Common myeloid progenitor, CD34-positive (primary cell): ENCODE data around the gene HOXA9.

ENCODE experiments used
- CTCF ChIA-PET: fragments of 350-600 bp; sonication (Branson Sonifier 250); formaldehyde crosslinking; loops from one replicate; lab custom pipeline; 2021; ENCODE audit warnings: antibody characterized with exemption; lab: Charles Lee
- POLR2A ChIA-PET: fragments of 350-600 bp; sonication (Branson Sonifier 250); formaldehyde crosslinking; loops from one replicate; lab custom pipeline; 2021; ENCODE audit warnings: antibody characterized with exemption; lab: Charles Lee
- DNase-seq, 3 donors: peaks; one replicate each; pipeline versions ENCODE4 v3.0.0 to v3.0.0-alpha.2; 2013
- H3K27ac ChIP-seq, 2 experiments: 1 replicate in 1 of 2; 2 replicates in 1 of 2; pipeline ENCODE4 v1.7.0; 2013; ENCODE audit warnings: inconsistent platforms in 2 of 2, low read length in 2 of 2, mild to moderate bottlenecking in 2 of 2, low read depth in 1 of 2, moderate library complexity in 1 of 2; ENCODE audit not compliant: severe bottlenecking in 2 of 2, insufficient read depth in 1 of 2, poor library complexity in 1 of 2
- H3K27me3 ChIP-seq, 5 experiments: replicated peaks in 2 of 5; 1 replicate in 3 of 5; 2 replicates in 2 of 5; pipeline versions ENCODE4 v1.6.1 to v1.7.0; 2013; ENCODE audit warnings: low read length in 4 of 5, mild to moderate bottlenecking in 2 of 5, moderate library complexity in 2 of 5, inconsistent platforms in 1 of 5; ENCODE audit not compliant: insufficient read depth in 5 of 5, control insufficient read depth in 4 of 5
- H3K36me3 ChIP-seq, 4 experiments: 1 replicate in 2 of 4; 2 replicates in 2 of 4; pipeline versions ENCODE4 v1.6.1 to v1.7.0; 2013; ENCODE audit warnings: low read length in 3 of 4, control low read depth in 1 of 4, mild to moderate bottlenecking in 1 of 4; ENCODE audit not compliant: control insufficient read depth in 4 of 4, insufficient read depth in 4 of 4
- H3K4me1 ChIP-seq, 4 experiments: 1 replicate in 3 of 4; 2 replicates in 1 of 4; pipeline versions ENCODE4 v1.6.1 to v1.7.1; 2013; ENCODE audit warnings: low read length in 3 of 4, mild to moderate bottlenecking in 3 of 4, control low read depth in 1 of 4, inconsistent platforms in 1 of 4, moderate library complexity in 1 of 4; ENCODE audit not compliant: control insufficient read depth in 4 of 4, insufficient read depth in 4 of 4; ENCODE audit errors: control extremely low read depth in 1 of 4
- H3K4me3 ChIP-seq, 7 experiments: 1 replicate in 4 of 7; 2 replicates in 3 of 7; pipeline versions ENCODE4 v1.5.1 to v1.7.0; 2013; ENCODE audit warnings: mild to moderate bottlenecking in 7 of 7, low read length in 6 of 7, moderate library complexity in 6 of 7, inconsistent platforms in 2 of 7, low read depth in 2 of 7, control low read depth in 1 of 7; ENCODE audit not compliant: insufficient read depth in 4 of 7, control insufficient read depth in 1 of 7; ENCODE audit errors: extremely low read depth in 1 of 7
- H3K9me3 ChIP-seq, 5 experiments: 1 replicate in 4 of 5; 2 replicates in 1 of 5; pipeline versions ENCODE4 v1.6.1 to v1.7.1; 2013; ENCODE audit warnings: low read length in 4 of 5, mild to moderate bottlenecking in 2 of 5, inconsistent platforms in 1 of 5, low read depth in 1 of 5, moderate library complexity in 1 of 5; ENCODE audit not compliant: control insufficient read depth in 4 of 5, insufficient read depth in 2 of 5; ENCODE audit errors: control extremely low read depth in 1 of 5
- WGBS: methylation state at CpG from one replicate; pipeline ENCODE4 v1.1.5; 2013; ENCODE audit not compliant: insufficient coverage; 5-methylcytosine and 5-hydroxymethylcytosine counted together

The HOXA9 gene

DNA sequence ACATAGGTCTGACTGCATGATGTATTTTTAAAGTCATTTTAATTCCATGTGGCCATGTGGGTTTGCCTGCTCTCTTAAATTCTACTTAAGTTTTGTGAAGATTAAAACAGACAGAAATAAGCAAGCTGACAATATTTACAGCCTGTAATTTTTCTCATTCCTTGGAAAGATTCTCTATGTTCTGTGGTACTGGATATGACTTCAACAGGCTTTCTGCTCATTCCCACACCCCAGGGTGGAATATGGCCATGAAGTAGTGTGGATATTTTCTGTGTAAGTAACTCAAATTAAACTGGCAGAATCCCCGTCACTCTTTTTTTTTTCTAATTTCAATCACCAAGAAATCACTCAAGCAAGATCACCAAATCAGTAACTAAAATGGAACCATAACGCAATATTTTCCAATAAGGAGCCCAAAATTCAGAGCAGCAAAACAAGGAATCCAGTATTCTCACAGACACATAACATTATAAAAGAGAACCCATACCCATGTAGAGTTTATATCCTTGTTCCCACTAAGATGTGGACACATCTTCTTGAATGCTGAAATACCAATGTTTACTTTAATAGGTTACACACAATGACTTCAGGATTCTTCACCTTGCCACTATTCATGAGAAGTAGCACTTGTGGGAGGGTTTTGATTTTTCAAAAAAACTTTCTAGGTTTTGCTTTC lies 27.6 kb downstream of the HOXA9 start:
- POLR2A ChIA-PET, result no interaction called here
- CTCF ChIA-PET, result interaction anchor here (1.4 kb wide), 1 partner anchor 283 kb away, joined by 3 read pairs; no protein-coding TSS in a partner anchor
- Histone ChIP-seq H3K36me3 (peaks cover 2 to 76% (median 53%) of the 10 kb centered on the region in 4 experiments), H3K9me3 (no peaks in the 10 kb centered on the region), H3K4me3 (no peak overlapping the region), H3K27ac (peak overlapping the region; percentile 17 to 48), H3K4me1 (peaks cover 20 to 60% (median 48%) of the 10 kb centered on the region in 4 experiments), H3K27me3 (no peaks in the 10 kb centered on the region)
- 100% methylated on average over 1 of the region's 2 CpGs for WGBS
- no peak for DNase-seq

DNA sequence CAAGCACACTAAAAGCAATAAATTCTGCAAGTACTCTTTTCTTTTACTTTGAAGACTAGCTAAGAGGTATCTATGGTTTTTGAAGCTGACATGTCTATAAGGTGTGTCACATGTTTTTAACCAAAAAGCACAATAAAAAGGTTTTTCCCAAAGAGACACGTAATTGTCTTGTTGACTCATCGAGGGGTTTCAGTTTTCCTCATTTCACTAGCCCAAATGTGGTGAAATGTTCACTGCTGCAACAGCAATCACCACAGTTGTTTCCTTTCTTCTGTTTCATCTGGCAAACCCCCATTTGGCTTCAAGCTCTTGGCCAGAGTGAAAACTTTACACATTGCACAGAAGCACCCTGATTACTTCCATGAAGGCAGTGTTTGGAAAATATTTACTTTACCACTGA lies 30.9 kb downstream of the HOXA9 start:
- Histone ChIP-seq H3K36me3 (peaks cover 2 to 65% (median 35%) of the 10 kb centered on the region in 4 experiments), H3K9me3 (no peaks in the 10 kb centered on the region), H3K27ac (peak overlapping the region in 1 of 2 experiments; percentile 44), H3K4me3 (peak overlapping the region in 1 of 7 experiments; percentile 33), H3K4me1 (peaks cover 23 to 70% (median 47%) of the 10 kb centered on the region in 4 experiments), H3K27me3 (no peaks in the 10 kb centered on the region)
- DNase-seq, result peak in 2 of 3 donors; percentile 77 to 82
- CTCF ChIA-PET, result interaction anchor here (0.6 to 1.9 kb wide), 4 partner anchors 14 to 251 kb away, joined by 3 to 7 read pairs (median 4); no protein-coding TSS in a partner anchor
- POLR2A ChIA-PET, result interaction anchor here (0.6 to 1.2 kb wide), 3 partner anchors 9 to 25 kb away, joined by 3 to 4 read pairs (median 3); no protein-coding TSS in a partner anchor
- 8% methylated on average over 2 of the region's 2 CpGs for WGBS

DNA sequence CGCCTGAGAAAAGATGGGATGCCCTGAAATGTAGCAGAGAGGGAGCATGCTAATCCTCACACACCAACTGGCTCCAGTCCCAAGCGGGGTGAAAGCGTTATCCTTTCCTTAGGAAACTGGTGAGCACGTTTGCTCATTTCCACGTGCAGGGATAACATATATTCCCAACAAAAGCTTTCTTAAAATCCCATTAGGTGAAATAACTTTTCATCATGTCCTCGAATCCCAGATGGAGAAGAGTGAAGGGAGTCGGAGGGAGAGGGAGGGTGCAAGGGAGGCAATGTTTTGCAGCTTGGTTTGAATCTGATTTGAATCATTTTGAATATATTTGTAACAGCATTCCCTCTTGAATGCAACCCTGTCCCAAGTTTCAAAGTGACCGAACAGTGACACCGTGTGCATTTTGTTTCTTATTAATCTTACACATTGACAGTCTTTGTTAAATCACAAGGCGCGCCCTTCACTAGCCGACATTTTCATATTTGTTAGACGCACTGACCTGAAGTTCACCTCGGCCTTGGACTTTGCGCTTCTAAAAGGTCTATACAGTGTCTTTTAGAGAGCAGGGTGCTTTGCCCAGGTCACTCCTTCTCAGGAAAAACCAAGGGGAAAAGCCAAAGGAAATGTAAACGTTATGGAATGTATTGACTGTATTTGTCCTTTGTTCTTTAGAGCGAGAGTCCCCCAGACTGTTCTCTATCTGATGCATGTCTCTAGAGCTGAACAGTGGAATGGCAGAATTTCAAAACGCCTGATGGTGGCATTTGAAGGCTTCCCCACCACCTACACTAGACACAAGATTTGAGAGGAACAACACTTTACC lies 31.7 kb downstream of the HOXA9 start:
- peak overlapping the region in 1 of 2 experiments; percentile 44 for H3K27ac ChIP-seq
- POLR2A ChIA-PET, result interaction anchor here (0.6 to 1.2 kb wide), 2 partner anchors 11 to 26 kb away, joined by 3 to 4 read pairs; no protein-coding TSS in a partner anchor
- H3K9me3 ChIP-seq, result no peaks in the 10 kb centered on the region
- no peaks in the 10 kb centered on the region for H3K27me3 ChIP-seq
- 84% methylated on average over 11 of the region's 18 CpGs for WGBS
- peaks cover 23 to 67% (median 43%) of the 10 kb centered on the region in 4 experiments for H3K4me1 ChIP-seq
- CTCF ChIA-PET, result interaction anchor here (0.8 to 1.9 kb wide), 4 partner anchors 15 to 267 kb away, joined by 3 to 7 read pairs (median 4); no protein-coding TSS in a partner anchor
- no peak for DNase-seq
- H3K36me3 ChIP-seq, result peaks cover 4 to 66% (median 37%) of the 10 kb centered on the region in 4 experiments
- H3K4me3 ChIP-seq, result no peak overlapping the region

DNA sequence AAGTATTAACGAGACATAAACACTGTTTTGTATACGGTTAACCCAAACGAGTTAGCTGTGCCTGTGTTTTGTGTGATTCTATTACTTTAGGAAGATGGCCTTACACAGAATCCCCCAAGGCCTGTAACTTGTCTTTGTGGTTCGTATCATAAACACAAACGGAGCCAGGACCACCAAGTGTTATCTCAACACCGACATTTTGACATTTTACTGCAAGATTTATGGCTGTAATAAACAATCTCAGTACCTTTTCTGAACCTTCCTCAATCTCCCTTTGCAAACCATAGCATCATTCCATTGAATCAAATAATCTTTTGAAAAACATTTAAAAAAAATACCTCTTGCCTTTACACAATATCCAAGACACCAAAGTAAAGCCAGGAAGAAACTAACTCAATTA lies 32.4 kb downstream of the HOXA9 start:
- Histone ChIP-seq H3K36me3 (peaks cover 4 to 68% (median 38%) of the 10 kb centered on the region in 4 experiments), H3K4me1 (peaks cover 23 to 60% (median 37%) of the 10 kb centered on the region in 4 experiments), H3K27ac (no peak overlapping the region), H3K9me3 (no peaks in the 10 kb centered on the region), H3K27me3 (no peaks in the 10 kb centered on the region), H3K4me3 (no peak overlapping the region)
- ChIA-PET CTCF (interaction anchor here (0.8 to 2.8 kb wide), 3 partner anchors 18 to 280 kb away, joined by 3 to 16 read pairs (median 14); no protein-coding TSS in a partner anchor), POLR2A (no interaction called here)
- WGBS, result 59% methylated on average over 3 of the region's 6 CpGs
- DNase-seq, result no peak

DNA sequence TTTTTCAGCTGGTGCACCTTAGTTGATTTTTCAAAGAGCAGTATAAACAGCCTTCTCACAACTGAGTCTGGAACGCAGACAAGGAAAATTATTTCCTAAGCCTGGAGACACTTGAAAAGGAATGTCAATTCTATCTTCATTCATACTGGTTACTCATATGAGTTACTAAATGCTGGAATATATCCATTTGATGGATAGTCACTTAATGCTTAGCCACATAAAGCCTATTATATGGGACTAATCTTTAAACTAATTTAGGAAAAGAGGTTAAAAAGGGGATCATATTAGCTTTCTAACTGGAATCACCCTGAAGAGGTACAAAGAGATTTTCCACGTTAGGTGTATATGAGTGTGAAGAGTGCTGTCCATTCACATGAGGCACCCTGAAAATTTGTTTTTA lies 33.1 kb downstream of the HOXA9 start:
- POLR2A ChIA-PET, result interaction anchor here (1.1 kb wide), 1 partner anchor 16 kb away, joined by 6 read pairs; the partner anchor contains the start of gene HOXA6
- H3K4me3 ChIP-seq, result no peak overlapping the region
- no peaks in the 10 kb centered on the region for H3K9me3 ChIP-seq
- H3K36me3 ChIP-seq, result peaks cover 3 to 67% (median 40%) of the 10 kb centered on the region in 4 experiments
- no peak for DNase-seq
- 89% methylated on average over 1 of the region's 2 CpGs for WGBS
- peaks cover 20 to 53% (median 29%) of the 10 kb centered on the region in 4 experiments for H3K4me1 ChIP-seq
- H3K27me3 ChIP-seq, result no peaks in the 10 kb centered on the region
- CTCF ChIA-PET, result interaction anchor here (0.9 to 2.8 kb wide), 9 partner anchors 8 to 462 kb away, joined by 3 to 16 read pairs (median 3); no protein-coding TSS in a partner anchor
- no peak overlapping the region for H3K27ac ChIP-seq

DNA sequence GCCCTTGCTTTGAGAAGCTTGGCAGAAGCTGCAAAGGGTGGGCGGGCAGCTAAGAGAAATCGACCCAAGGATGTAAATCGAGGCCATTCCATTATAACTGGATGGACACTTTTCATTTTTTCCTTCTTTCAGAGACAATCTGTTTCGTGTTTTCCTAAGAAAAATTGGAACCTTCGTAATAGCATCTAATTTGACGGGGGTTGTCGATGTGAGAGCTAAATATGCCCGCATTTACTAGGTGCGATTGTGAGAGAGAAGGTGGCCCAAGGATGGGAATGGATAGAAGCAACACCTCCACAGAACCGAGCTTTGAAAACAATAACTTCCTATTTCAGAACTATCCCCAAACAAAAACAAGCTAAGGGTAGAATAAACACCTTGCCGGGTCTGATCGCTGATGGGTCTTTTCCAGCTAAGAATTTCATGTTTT lies 33.9 kb downstream of the HOXA9 start:
- CTCF ChIA-PET, result interaction anchor here (0.9 to 2.8 kb wide), 13 partner anchors 9 to 462 kb away, joined by 3 to 16 read pairs (median 3); no protein-coding TSS in a partner anchor
- POLR2A ChIA-PET, result interaction anchor here (0.8 to 1.2 kb wide), 3 partner anchors 17 to 268 kb away, joined by 3 to 6 read pairs (median 3); partner anchors contain the start of genes HOXA6 and HOXA7
- peaks cover 3 to 68% (median 43%) of the 10 kb centered on the region in 4 experiments for H3K36me3 ChIP-seq
- no peaks in the 10 kb centered on the region for H3K9me3 ChIP-seq
- H3K4me3 ChIP-seq, result peak overlapping the region; percentile 23 to 77 (median 60)
- 70% methylated on average over 5 of the region's 12 CpGs for WGBS
- no peak for DNase-seq
- peak overlapping the region; percentile 37 to 73 for H3K27ac ChIP-seq
- H3K4me1 ChIP-seq, result peaks cover 19 to 45% (median 22%) of the 10 kb centered on the region in 4 experiments
- H3K27me3 ChIP-seq, result no peaks in the 10 kb centered on the region
